Measurements from ENCODE around the gene GABRR2. TPM values are rescaled to one million over a fixed set of nuclear protein-coding genes. Genes with fewer than 3 reads are reported as not detected.

GABRR2 gene
- total and polyA plus RNA-seq, 10 of the 15 experiments (the other 5 are each of a cell fraction or from before 2014, with no cell fraction given) = 0.16 to 0.72 (median 0.32) TPM; not detected in 2

DNA sequence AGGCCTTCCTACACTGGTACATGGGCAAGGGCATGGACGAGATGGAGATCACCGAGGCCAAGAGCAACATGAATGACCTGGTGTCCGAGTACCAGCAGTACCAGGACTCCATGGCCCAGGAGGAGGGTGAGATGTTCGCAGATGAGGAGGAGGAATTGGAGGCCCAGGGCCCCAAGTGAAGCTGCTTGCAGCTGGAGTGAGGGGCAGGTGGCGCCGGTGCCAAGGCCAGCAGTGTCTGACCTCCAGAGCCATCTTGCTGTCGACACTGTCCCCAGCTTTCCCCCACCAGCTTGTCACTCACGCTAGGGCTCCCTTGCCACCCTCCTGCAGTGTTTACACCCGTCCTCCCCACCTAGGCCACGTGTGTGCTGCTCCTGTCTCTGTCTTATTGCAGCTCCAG is 12.2 kb downstream of the GABRR2 start:
- BruUV-seq (replicated peaks) = no TSS peak
- no peaks in the 10 kb centered on the region for H4K20me1 ChIP-seq (ENCODE audit: control insufficient read depth, insufficient read depth)
- WGBS (ENCODE audit: insufficient coverage, insufficient replicate concordance, low lambda C conversion rate, missing lambda C conversion rate) = 89% methylated on average over 10 of the region's 10 CpGs
- H3K36me3 ChIP-seq (ENCODE audit: control insufficient read depth in 2 of 2, insufficient read depth in 2 of 2, low read length in 1 of 2) = no peaks in the 10 kb centered on the region
- no peaks in the 10 kb centered on the region for H3K27me3 ChIP-seq (replicated peaks in 1 of 2; ENCODE audit: control insufficient read depth in 2 of 2, insufficient read depth in 2 of 2, low read length in 1 of 2)
- TF ChIP-seq, protein P1, sequence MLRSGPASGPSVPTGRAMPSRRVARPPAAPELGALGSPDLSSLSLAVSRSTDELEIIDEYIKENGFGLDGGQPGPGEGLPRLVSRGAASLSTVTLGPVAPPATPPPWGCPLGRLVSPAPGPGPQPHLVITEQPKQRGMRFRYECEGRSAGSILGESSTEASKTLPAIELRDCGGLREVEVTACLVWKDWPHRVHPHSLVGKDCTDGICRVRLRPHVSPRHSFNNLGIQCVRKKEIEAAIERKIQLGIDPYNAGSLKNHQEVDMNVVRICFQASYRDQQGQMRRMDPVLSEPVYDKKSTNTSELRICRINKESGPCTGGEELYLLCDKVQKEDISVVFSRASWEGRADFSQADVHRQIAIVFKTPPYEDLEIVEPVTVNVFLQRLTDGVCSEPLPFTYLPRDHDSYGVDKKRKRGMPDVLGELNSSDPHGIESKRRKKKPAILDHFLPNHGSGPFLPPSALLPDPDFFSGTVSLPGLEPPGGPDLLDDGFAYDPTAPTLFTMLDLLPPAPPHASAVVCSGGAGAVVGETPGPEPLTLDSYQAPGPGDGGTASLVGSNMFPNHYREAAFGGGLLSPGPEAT (IDR thresholded peaks at IDR 0.05; ENCODE audit: low read depth) = no peak
- TF ChIP-seq CREM (IDR thresholded peaks at IDR 0.05; ENCODE audit: low read depth) = no peak
- TF ChIP-seq ZNF207 (IDR thresholded peaks at IDR 0.05; ENCODE audit: borderline replicate concordance) = no peak
- TF ChIP-seq, protein P2, sequence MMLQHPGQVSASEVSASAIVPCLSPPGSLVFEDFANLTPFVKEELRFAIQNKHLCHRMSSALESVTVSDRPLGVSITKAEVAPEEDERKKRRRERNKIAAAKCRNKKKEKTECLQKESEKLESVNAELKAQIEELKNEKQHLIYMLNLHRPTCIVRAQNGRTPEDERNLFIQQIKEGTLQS (IDR thresholded peaks at IDR 0.05; ENCODE audit: borderline replicate concordance, extremely low read depth, low read depth, low read length) = no peak
- no peak for TF ChIP-seq BMI1 (IDR thresholded peaks at IDR 0.05; ENCODE audit: borderline replicate concordance)
- no peak for TF ChIP-seq EED (IDR thresholded peaks at IDR 0.05; ENCODE audit: low read depth)
- TF ChIP-seq KLF5 (IDR thresholded peaks at IDR 0.05; ENCODE audit: partially characterized antibody) = no peak
- no peak for TF ChIP-seq KDM1A (IDR thresholded peaks at IDR 0.05; ENCODE audit: borderline replicate concordance)
- TF ChIP-seq, protein P3, sequence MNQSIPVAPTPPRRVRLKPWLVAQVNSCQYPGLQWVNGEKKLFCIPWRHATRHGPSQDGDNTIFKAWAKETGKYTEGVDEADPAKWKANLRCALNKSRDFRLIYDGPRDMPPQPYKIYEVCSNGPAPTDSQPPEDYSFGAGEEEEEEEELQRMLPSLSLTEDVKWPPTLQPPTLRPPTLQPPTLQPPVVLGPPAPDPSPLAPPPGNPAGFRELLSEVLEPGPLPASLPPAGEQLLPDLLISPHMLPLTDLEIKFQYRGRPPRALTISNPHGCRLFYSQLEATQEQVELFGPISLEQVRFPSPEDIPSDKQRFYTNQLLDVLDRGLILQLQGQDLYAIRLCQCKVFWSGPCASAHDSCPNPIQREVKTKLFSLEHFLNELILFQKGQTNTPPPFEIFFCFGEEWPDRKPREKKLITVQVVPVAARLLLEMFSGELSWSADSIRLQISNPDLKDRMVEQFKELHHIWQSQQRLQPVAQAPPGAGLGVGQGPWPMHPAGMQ (IDR thresholded peaks at IDR 0.05; ENCODE audit: borderline replicate concordance) = no peak
- no peak overlapping the region for H3K4me2 ChIP-seq (ENCODE audit: control insufficient read depth, insufficient read depth)
- H2AFZ ChIP-seq (ENCODE audit: control insufficient read depth, low read depth, low read length) = no peak overlapping the region
- in situ Hi-C loops (cut with MboI) = no loop called here
- intact Hi-C loops (cut with micrococcal nuclease; ENCODE audit: unreplicated experiment) = no loop called here
- RAD21 ChIA-PET (ENCODE audit: unreplicated experiment) = no interaction called here
- no peak overlapping the region for H3K9ac ChIP-seq (ENCODE audit: control insufficient read depth, insufficient read depth, low read length)
- H3K9me3 ChIP-seq (replicated peaks; ENCODE audit: control insufficient read depth, insufficient read depth, low read length) = no peaks in the 10 kb centered on the region
- no peaks in the 10 kb centered on the region for H3K79me2 ChIP-seq (ENCODE audit: control insufficient read depth, insufficient read depth, low read length)
- H3K4me3 ChIP-seq = no peak overlapping the region
- POLR2A ChIA-PET = no interaction called here
- peaks cover 33% of the 10 kb centered on the region for H3K4me1 ChIP-seq (ENCODE audit: control insufficient read depth, insufficient read depth, low read length)
- no peak for FAIRE-seq
- DNase-seq (ENCODE audit: low read depth, low spot score) = no peak
- ATAC-seq = no peak
- CTCF ChIA-PET = interaction anchor here (0.9 to 2.1 kb wide), 3 partner anchors 44 to 69 kb away, joined by 3 to 6 read pairs (median 6); no protein-coding TSS in a partner anchor
- SMC1A ChIA-PET (ENCODE audit: uncharacterized antibody, unreplicated experiment) = interaction anchor here (1.0 kb wide), 1 partner anchor 62 kb away, joined by 3 read pairs; no protein-coding TSS in a partner anchor
- no peak overlapping the region for H3K27ac ChIP-seq (ENCODE audit: control insufficient read depth, insufficient read depth)
